Right lobe of liver (tissue), 6 donors: Measurements from ENCODE around the gene EHD4. TPM values are rescaled to one million over a fixed set of nuclear protein-coding genes. Genes with fewer than 3 reads are reported as not detected.

Experiments used
- ATAC-seq, 4 donors: fragments of 200-7000 bp; cut with Tn5 transposase; one replicate each; pipeline ENCODE4 v1.9.1; 2020; ENCODE audit warnings: mild to moderate bottlenecking in 4 of 4, moderate library complexity in 4 of 4
- DNase-seq, 3 donors: peaks; one replicate each; pipeline ENCODE4 v3.0.0-alpha.2; 2020
- H3K27ac ChIP-seq, 3 donors: fragments of 200-600 bp; one replicate each; pipeline ENCODE4 v1.8.0; 2022
- H3K27me3 ChIP-seq, 2 donors: fragments of 200-600 bp; one replicate each; pipeline ENCODE4 v1.8.0; 2022
- H3K36me3 ChIP-seq, 4 donors: fragments of 200-600 bp; sonication (generic) in 1 of 4; one replicate each; pipeline versions ENCODE4 v1.5.1 to v1.8.0; 2017 to 2022; ENCODE audit warnings: control low read depth in 1 of 4
- H3K4me1 ChIP-seq, 4 donors: fragments of 200-600 bp; sonication (generic) in 1 of 4; one replicate each; pipeline versions ENCODE4 v1.5.1 to v1.8.0; 2017 to 2022; ENCODE audit warnings: control low read depth in 1 of 4
- H3K4me3 ChIP-seq, 3 donors: fragments of 200-600 bp; one replicate each; pipeline ENCODE4 v1.8.0; 2022
- H3K9me3 ChIP-seq, 4 donors: fragments of 200-600 bp; sonication (generic) in 1 of 4; one replicate each; pipeline versions ENCODE4 v1.5.1 to v1.8.0; 2017 to 2022; ENCODE audit warnings: control low read depth in 1 of 4
- CTCF ChIP-seq, 4 donors: fragments of 200-600 bp in 3 of 4; fragments of 450-650 bp in 1 of 4; IDR thresholded peaks; one replicate each; pipeline versions ENCODE4 v1.5.1 to v1.8.0; 2016 to 2022; ENCODE audit warnings: antibody characterized with exemption in 4 of 4, mild to moderate bottlenecking in 2 of 4
- POLR2A ChIP-seq: fragments of 450-650 bp; IDR thresholded peaks from one replicate; pipeline ENCODE4 v1.6.1; 2017; ENCODE audit warnings: antibody characterized with exemption, mild to moderate bottlenecking
- WGBS: methylation state at CpG from one replicate; pipeline ENCODE4 v1.1.6; 2018; ENCODE audit warnings: low coverage, low lambda C conversion rate; ENCODE audit not compliant: insufficient coverage; ENCODE audit errors: missing lambda C conversion rate; 5-methylcytosine and 5-hydroxymethylcytosine counted together
- intact Hi-C, 2 donors: fragments of 100-400 bp; cut with DNase I; formaldehyde crosslinking; loops; one replicate each; pipeline versions ENCODE4 v1.11.2 to v1.14.1; 2022
- total RNA-seq, 6 experiments: library from RNA; depleted of rRNA in 2 of 6; stranded (reverse); fragments of >200 nt in 2 of 6; fragmentation: NEBNext Ultra II Directional in 3 of 6; extraction: Animal tissue kit (Norgen Biotek cat#: 25700) in 3 of 6; gene quantifications; one replicate each; pipeline versions ENCODE4 v1.1.0 to v1.2.4, GENCODE V29; 2016 to 2023
- donor health status: DM: no; HTN: yes; CAD: no.
- donor health status: DM: no; HTN: no; CAD: no.
- donor health status: DM: no; HTN: no; CAD: no.
- donor health status: DM: no; HTN: yes; CAD: no.
- donor health status: DM: no; HTN: yes; CAD: no.

EHD4 gene
- total RNA-seq, 6 experiments from 2014 or later = 4.7 to 21.5 (median 11.1) TPM

DNA sequence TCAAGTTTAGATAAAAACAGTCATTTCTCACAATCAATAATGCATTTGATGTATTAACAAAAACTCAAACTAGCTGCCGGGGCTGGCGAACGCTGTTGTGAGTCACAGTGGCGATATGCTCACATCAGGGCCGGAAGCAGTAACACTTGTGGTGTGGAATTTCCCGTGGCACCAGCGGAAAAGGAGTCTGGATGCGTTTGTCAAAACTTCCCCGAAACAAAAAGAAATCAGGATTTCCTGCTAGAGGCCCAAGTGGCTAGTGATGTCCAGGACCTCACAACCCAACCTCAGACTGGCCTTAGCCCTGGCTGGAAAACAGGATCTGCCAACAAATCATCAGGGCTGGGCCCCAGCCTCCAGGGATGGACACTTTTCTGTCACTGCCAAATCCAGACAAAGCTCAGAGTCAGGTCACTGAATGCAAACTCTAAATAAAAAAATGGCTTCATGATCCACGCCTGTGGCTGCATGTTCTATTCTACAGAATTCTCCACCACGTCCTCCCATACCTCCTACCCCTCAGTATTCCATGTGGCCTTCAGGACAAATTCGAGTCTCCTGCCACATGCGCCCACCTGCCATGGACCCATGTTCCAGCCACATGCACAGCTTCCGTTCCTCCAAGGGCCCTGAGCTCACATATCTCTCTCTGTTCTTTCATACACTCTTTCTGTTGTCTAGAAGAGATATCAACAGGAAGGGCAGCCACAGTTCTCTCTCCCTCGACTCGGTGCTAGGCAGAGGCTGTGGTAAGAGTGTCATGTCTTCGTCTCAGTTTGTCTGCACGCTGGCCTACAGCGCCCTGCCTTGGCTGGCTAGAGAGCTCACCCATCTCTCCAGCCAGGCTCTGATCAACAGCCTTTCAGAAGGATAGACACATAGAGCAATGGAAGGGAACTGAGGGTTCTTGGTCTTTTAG is 35.4 kb downstream of the EHD4 start:
- no peak for TF ChIP-seq POLR2A
- no peak for TF ChIP-seq CTCF (IDR thresholded peaks at IDR 0.05)
- 59% methylated on average over 18 of the region's 19 CpGs for WGBS
- ATAC-seq (peak; percentile 47 to 64 (median 57)), DNase-seq (no peak)
- intact Hi-C loops = no loop called here
- no peaks in the 10 kb centered on the region for H3K27me3 ChIP-seq
- no peaks in the 10 kb centered on the region for H3K4me1 ChIP-seq
- H3K4me3 ChIP-seq = no peak overlapping the region
- peak overlapping the region in 2 of 3 donors; percentile 26 to 52 for H3K27ac ChIP-seq
- no peaks in the 10 kb centered on the region for H3K9me3 ChIP-seq
- H3K36me3 ChIP-seq = peaks cover 0 to 20% (median 0%) of the 10 kb centered on the region in 4 donors

GRCh38 chr15:41936155-41936554 is 36.2 kb downstream of the EHD4 start:
- 89% methylated on average over 3 of the region's 3 CpGs for WGBS
- TF ChIP-seq POLR2A = no peak
- no peak for TF ChIP-seq CTCF (IDR thresholded peaks at IDR 0.05)
- H3K27me3 ChIP-seq = no peaks in the 10 kb centered on the region
- H3K4me1 ChIP-seq = peaks cover 0 to 3% (median under 1%) of the 10 kb centered on the region in 4 donors
- no peaks in the 10 kb centered on the region for H3K9me3 ChIP-seq
- DNase-seq (no peak), ATAC-seq (no peak)
- H3K36me3 ChIP-seq = peaks cover 0 to 19% (median 0%) of the 10 kb centered on the region in 4 donors
- H3K4me3 ChIP-seq = no peak overlapping the region
- intact Hi-C loops = no loop called here
- H3K27ac ChIP-seq = peak overlapping the region in 1 of 3 donors; percentile 26

- Histone ChIP-seq H3K36me3 (peaks cover 0 to 15% (median 0%) of the 10 kb centered on the region in 4 donors), H3K27ac (peak overlapping the region in 1 of 3 donors; percentile 26), H3K27me3 (no peaks in the 10 kb centered on the region), H3K9me3 (no peaks in the 10 kb centered on the region), H3K4me3 (no peak overlapping the region), H3K4me1 (peaks cover 0 to 8% (median 4%) of the 10 kb centered on the region in 4 donors)
- TF ChIP-seq CTCF (IDR thresholded peaks at IDR 0.05) = no peak
- TF ChIP-seq POLR2A = no peak
- intact Hi-C loops = no loop called here
- DNase-seq (no peak), ATAC-seq (no peak)
- 77% methylated on average over 3 of the region's 5 CpGs for WGBS
Measured at GRCh38 chr15:41935566-41936020, 36.8 kb downstream of the EHD4 start.

DNA sequence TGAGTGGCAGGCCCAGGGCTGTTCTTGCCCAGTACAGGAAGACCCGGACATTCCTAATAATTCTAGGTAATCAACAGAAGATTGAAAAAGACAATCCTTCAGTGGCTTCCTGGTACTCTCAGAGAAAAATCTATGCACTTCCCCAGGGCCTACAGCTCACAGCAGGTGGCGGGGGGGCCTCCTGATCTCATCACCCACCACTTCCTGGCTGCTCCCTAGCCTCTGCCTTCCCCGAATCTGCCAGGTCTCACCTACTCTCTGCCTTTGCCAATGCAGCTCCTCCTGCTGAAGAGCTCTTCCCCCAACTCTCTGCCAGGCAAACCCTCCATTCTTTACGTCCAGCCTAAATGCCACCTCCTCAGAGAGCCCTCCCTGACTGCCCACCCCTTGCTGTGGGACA is 37.5 kb downstream of the EHD4 start:
- H3K9me3 ChIP-seq = no peaks in the 10 kb centered on the region
- ATAC-seq = peak; percentile 37 to 53 (median 43)
- H3K27ac ChIP-seq = peak overlapping the region in 1 of 3 donors; percentile 41
- intact Hi-C loops = no loop called here
- H3K4me3 ChIP-seq = no peak overlapping the region
- no peaks in the 10 kb centered on the region for H3K27me3 ChIP-seq
- DNase-seq = no peak
- peaks cover 0 to 8% (median 0%) of the 10 kb centered on the region in 4 donors for H3K36me3 ChIP-seq
- WGBS = 61% methylated on average over 3 of the region's 4 CpGs
- peaks cover 0 to 16% (median 6%) of the 10 kb centered on the region in 4 donors for H3K4me1 ChIP-seq
- no peak for TF ChIP-seq POLR2A
- no peak for TF ChIP-seq CTCF (IDR thresholded peaks at IDR 0.05)
